Keratinocyte (primary cell): Measurements from ENCODE around the gene FAM186B. TPM values are rescaled to one million over a fixed set of nuclear protein-coding genes. Genes with fewer than 3 reads are reported as not detected.

Experiments
- DNase-seq: peaks from one replicate; pipeline ENCODE4 v3.0.0-alpha.2; 2011; ENCODE audit warnings: low read depth, missing footprints, low spot score
- FAIRE-seq: peaks from 2 replicates; lab custom pipeline; 2011; peaks lifted over from hg19 to GRCh38; lab: Jason Lieb, UNC
- H2AFZ ChIP-seq: 2 replicates; pipeline ENCODE4 v1.6.0; 2012; ENCODE audit warnings: low read length, control low read depth, inconsistent platforms; ENCODE audit not compliant: control insufficient read depth
- H3K27ac ChIP-seq: 2 replicates; pipeline ENCODE4 v1.5.1; 2011; ENCODE audit warnings: low read length; ENCODE audit not compliant: control insufficient read depth, insufficient read depth
- H3K27me3 ChIP-seq: 3 replicates; pipeline ENCODE4 v1.6.0; 2011; ENCODE audit warnings: low read length; ENCODE audit not compliant: control insufficient read depth, insufficient read depth; ENCODE audit errors: extremely low read depth
- H3K36me3 ChIP-seq, 2 experiments: 2 replicates in 1 of 2; 3 replicates in 1 of 2; pipeline ENCODE4 v1.5.1; 2011; ENCODE audit warnings: low read length in 2 of 2, mild to moderate bottlenecking in 1 of 2; ENCODE audit not compliant: control insufficient read depth in 2 of 2, insufficient read depth in 2 of 2; ENCODE audit errors: extremely low read depth in 1 of 2
- H3K4me1 ChIP-seq: 3 replicates; pipeline ENCODE4 v1.5.1; 2011; ENCODE audit warnings: low read length; ENCODE audit not compliant: control insufficient read depth, insufficient read depth; ENCODE audit errors: extremely low read depth
- H3K4me2 ChIP-seq: 3 replicates; pipeline ENCODE4 v1.6.0; 2011; ENCODE audit warnings: low read depth, low read length; ENCODE audit not compliant: control insufficient read depth, insufficient read depth; ENCODE audit errors: extremely low read depth
- H3K4me3 ChIP-seq, 3 experiments: fragments of 200-600 bp in 1 of 3; sonication (generic) in 1 of 3; 2 replicates in 2 of 3; 3 replicates in 1 of 3; pipeline ENCODE4 v1.5.1; 2011 to 2016; ENCODE audit warnings: low read length in 3 of 3, mild to moderate bottlenecking in 3 of 3, control low read depth in 2 of 3, inconsistent platforms in 1 of 3, low read depth in 1 of 3, mixed read lengths in 1 of 3, mixed run types in 1 of 3, moderate library complexity in 1 of 3; ENCODE audit not compliant: control insufficient read depth in 2 of 3, insufficient read depth in 2 of 3; ENCODE audit errors: extremely low read depth in 1 of 3
- H3K79me2 ChIP-seq: 2 replicates; pipeline ENCODE4 v1.6.0; 2012; ENCODE audit warnings: low read length; ENCODE audit not compliant: control insufficient read depth, insufficient read depth
- H3K9ac ChIP-seq: 3 replicates; pipeline ENCODE4 v1.6.0; 2011; ENCODE audit warnings: low read length; ENCODE audit not compliant: control insufficient read depth, insufficient read depth; ENCODE audit errors: extremely low read depth
- H3K9me1 ChIP-seq: 3 replicates; pipeline ENCODE4 v1.6.0; 2011; ENCODE audit warnings: low read length; ENCODE audit not compliant: control insufficient read depth, insufficient read depth; ENCODE audit errors: extremely low read depth
- H3K9me3 ChIP-seq: 2 replicates; pipeline ENCODE4 v1.5.1; 2012; ENCODE audit warnings: low read depth, low read length; ENCODE audit not compliant: control insufficient read depth
- H4K20me1 ChIP-seq: 3 replicates; pipeline ENCODE4 v1.6.0; 2011; ENCODE audit warnings: low read length; ENCODE audit not compliant: control insufficient read depth, insufficient read depth; ENCODE audit errors: extremely low read depth
- EZH2 ChIP-seq: IDR thresholded peaks from one replicate; pipeline ENCODE4 v1.6.1; 2012; ENCODE audit warnings: inconsistent platforms, mild to moderate bottlenecking, low read length, moderate library complexity
- dilution Hi-C: fragments of 300-500 bp; cut with MboI; formaldehyde crosslinking; loops from one replicate; pipeline ENCODE4 v1.7.0; 2020; ENCODE audit warnings: low sequenced_read_pairs; ENCODE audit not compliant: extremely low pct_ligation_motif_present
- polyA plus RNA-seq, 5 experiments: library from polyadenylated mRNA; depleted of rRNA in 3 of 5; stranded (reverse) in 3 of 5; stranded (forward) in 1 of 5; unstranded in 1 of 5; fragments of >200 nt; gene quantifications; 1 replicate in 1 of 5; 2 replicates in 3 of 5; 3 replicates in 1 of 5; pipeline versions ENCODE4 v1.2.1 to v1.2.3, GENCODE V29; 2011 to 2012; ENCODE audit warnings: missing spikeins in 2 of 5, low read depth in 1 of 5, low replicate concordance in 1 of 5
- TF ChIP-seq, protein P1 (sequence below), 3 experiments: IDR thresholded peaks in 1 of 3; conservative IDR thresholded peaks in 1 of 3; optimal IDR thresholded peaks in 1 of 3; 2 replicates in 2 of 3; 3 replicates in 1 of 3; pipeline versions ENCODE3 to v1.5.1; 2011; ENCODE audit warnings: low read length in 3 of 3, mild to moderate bottlenecking in 3 of 3, moderate library complexity in 2 of 3, control low read depth in 1 of 3, inconsistent platforms in 1 of 3; ENCODE audit not compliant: insufficient read depth in 2 of 3; ENCODE audit errors: extremely low read depth in 1 of 3

The FAM186B gene
- polyA plus RNA-seq, 1 donor (not counting 4 experiments of a cell fraction or from before 2014, with no cell fraction given) = 0.13 TPM

DNA sequence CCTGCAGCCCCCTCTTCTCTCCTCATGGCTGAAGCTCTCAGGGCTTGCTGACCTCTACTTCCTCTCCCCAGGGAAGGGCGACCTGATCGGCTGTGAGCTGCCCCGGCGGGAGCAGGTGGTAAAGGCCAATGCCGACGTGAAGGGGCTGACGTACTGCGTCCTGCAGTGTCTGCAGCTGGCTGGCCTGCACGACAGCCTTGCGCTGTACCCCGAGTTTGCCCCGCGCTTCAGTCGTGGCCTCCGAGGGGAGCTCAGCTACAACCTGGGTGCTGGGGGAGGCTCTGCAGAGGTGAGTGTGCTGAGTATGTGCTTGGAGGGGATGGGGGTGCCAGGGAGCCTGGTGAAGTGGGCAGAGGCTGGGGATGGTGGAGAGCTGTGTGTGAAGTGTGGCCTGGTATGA, 51.2 kb downstream of the FAM186B start:
- no peak overlapping the region for H3K4me3 ChIP-seq
- FAIRE-seq (no peak), DNase-seq (no peak)
- H3K4me1 ChIP-seq = peaks cover 7% of the 10 kb centered on the region
- no peaks in the 10 kb centered on the region for H3K9me3 ChIP-seq
- no peak for TF ChIP-seq EZH2
- TF ChIP-seq, protein P1, sequence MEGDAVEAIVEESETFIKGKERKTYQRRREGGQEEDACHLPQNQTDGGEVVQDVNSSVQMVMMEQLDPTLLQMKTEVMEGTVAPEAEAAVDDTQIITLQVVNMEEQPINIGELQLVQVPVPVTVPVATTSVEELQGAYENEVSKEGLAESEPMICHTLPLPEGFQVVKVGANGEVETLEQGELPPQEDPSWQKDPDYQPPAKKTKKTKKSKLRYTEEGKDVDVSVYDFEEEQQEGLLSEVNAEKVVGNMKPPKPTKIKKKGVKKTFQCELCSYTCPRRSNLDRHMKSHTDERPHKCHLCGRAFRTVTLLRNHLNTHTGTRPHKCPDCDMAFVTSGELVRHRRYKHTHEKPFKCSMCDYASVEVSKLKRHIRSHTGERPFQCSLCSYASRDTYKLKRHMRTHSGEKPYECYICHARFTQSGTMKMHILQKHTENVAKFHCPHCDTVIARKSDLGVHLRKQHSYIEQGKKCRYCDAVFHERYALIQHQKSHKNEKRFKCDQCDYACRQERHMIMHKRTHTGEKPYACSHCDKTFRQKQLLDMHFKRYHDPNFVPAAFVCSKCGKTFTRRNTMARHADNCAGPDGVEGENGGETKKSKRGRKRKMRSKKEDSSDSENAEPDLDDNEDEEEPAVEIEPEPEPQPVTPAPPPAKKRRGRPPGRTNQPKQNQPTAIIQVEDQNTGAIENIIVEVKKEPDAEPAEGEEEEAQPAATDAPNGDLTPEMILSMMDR (optimal IDR thresholded peaks at IDR 0.05 in 1 of 3, IDR thresholded peaks at IDR 0.05 in 1 of 3, conservative IDR thresholded peaks at IDR 0.05 in 1 of 3; ENCODE audit: extremely low read depth in 1 of 3, insufficient read depth in 2 of 3, low read length in 3 of 3) = no peak
- H3K79me2 ChIP-seq = no peaks in the 10 kb centered on the region
- no peaks in the 10 kb centered on the region for H3K9me1 ChIP-seq
- no peak overlapping the region for H3K9ac ChIP-seq
- H3K36me3 ChIP-seq = peaks cover 11 to 12% of the 10 kb centered on the region in 2 experiments
- dilution Hi-C loops = no loop called here
- no peak overlapping the region for H3K27ac ChIP-seq
- H4K20me1 ChIP-seq = no peaks in the 10 kb centered on the region
- no peak overlapping the region for H2AFZ ChIP-seq
- no peak overlapping the region for H3K4me2 ChIP-seq
- H3K27me3 ChIP-seq = peaks cover 37% of the 10 kb centered on the region

DNA sequence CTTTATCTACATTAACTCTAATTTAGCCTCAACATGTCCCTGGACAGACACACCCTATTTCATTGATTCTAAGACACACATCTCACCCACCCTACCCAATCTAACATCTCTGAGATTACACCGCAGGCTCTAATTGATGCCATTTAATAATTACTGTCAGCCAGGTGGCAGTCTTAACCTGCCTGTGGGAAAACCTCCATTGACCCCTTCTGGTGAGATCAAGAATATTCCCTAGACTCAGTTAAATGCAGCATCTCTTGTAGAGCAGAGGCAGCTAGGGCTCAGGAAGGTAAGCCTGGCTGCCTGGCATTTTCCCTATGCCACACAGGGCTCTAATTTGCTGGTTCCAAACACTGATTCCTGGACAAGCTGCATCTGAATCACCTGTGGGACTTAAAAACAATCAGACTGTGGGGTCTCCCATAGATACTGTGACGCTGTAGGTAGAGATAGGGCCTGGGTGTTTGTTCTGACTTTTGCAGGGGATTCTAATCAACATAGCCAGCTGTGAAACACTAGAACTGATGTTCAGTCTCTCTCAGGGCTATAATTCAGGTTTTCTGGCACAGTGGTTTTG, 51.8 kb downstream of the FAM186B start:
- peak; percentile 78 for FAIRE-seq
- Histone ChIP-seq H3K9me1 (no peaks in the 10 kb centered on the region), H3K27ac (no peak overlapping the region), H3K9ac (no peak overlapping the region), H4K20me1 (no peaks in the 10 kb centered on the region), H3K27me3 (peaks cover 44% of the 10 kb centered on the region), H3K4me2 (no peak overlapping the region), H3K36me3 (peaks cover 5 to 6% of the 10 kb centered on the region in 2 experiments), H3K4me1 (peaks cover 12% of the 10 kb centered on the region), H2AFZ (no peak overlapping the region), H3K79me2 (no peaks in the 10 kb centered on the region), H3K9me3 (no peaks in the 10 kb centered on the region), H3K4me3 (no peak overlapping the region)
- TF ChIP-seq EZH2 = no peak
- TF ChIP-seq, protein P1 (optimal IDR thresholded peaks at IDR 0.05 in 1 of 3, IDR thresholded peaks at IDR 0.05 in 1 of 3, conservative IDR thresholded peaks at IDR 0.05 in 1 of 3; ENCODE audit: extremely low read depth in 1 of 3, insufficient read depth in 2 of 3, low read length in 3 of 3) = peak; percentile 72 to 88 (median 72)
- DNase-seq = no peak
- dilution Hi-C loops = no loop called here
